ENCODE measurements around the gene TRIAP1. TPM values are rescaled to one million over a fixed set of nuclear protein-coding genes. Genes with fewer than 3 reads are reported as not detected.

TRIAP1 gene
- total RNA-seq, 5 donors from 2014 or later (not counting 1 experiment from before 2014, with no cell fraction given): 15.9 to 24.0 (median 21.5) TPM

Other genes with a start within 250 kb of the TRIAP1 start
- 1,000 to 10,000 TPM; 1,782 to 2,711 (median 2,416) TPM for gene RPLP0, start 245.3 kb downstream of the TRIAP1 start, total RNA-seq
- gene PXN, start 180.7 kb downstream of the TRIAP1 start, total RNA-seq: 100 to 1,000 TPM; 128 to 202 (median 137) TPM
- gene RNU4-2, start 154.5 kb downstream of the TRIAP1 start, total RNA-seq: over 10,000 TPM; 10,465 to 16,097 (median 12,527) TPM
- gene RNU4-1, start 153.1 kb downstream of the TRIAP1 start, total RNA-seq: 1,000 to 10,000 TPM; 1,482 to 2,823 (median 1,909) TPM
- gene SIRT4, start 144.1 kb downstream of the TRIAP1 start, total RNA-seq: 1 to 10 TPM in 4 of 5 donors, under 1 TPM in 1; 0.73 to 5.7 (median 4.1) TPM
- gene PLA2G1B, start 118.6 kb downstream of the TRIAP1 start, total RNA-seq: 1 to 10 TPM in 3 of 5 donors, not detected in 2; 1.6 to 2.9 (median 1.8) TPM
- gene MSI1, start 77.2 kb downstream of the TRIAP1 start, total RNA-seq: under 1 TPM in 1 of 5 donors, not detected in 4; 0.15 TPM
- gene COX6A1, start 8.3 kb downstream of the TRIAP1 start, total RNA-seq: 100 to 1,000 TPM; 128 to 171 (median 163) TPM
- 10 to 100 TPM; 15.9 to 47.2 (median 30.3) TPM for gene GATC, start 60 bp upstream of the TRIAP1 start, total RNA-seq
- gene SRSF9, start 23.4 kb upstream of the TRIAP1 start, total RNA-seq: 100 to 1,000 TPM; 134 to 149 (median 135) TPM
- 10 to 100 TPM; 47.2 to 90.1 (median 75.5) TPM for gene DYNLL1, start 49.7 kb upstream of the TRIAP1 start, total RNA-seq
- 10 to 100 TPM; 11.3 to 23.4 (median 21.5) TPM for gene COQ5, start 82.8 kb upstream of the TRIAP1 start, total RNA-seq
- 100 to 1,000 TPM; 204 to 348 (median 222) TPM for gene RNF10, start 88.0 kb upstream of the TRIAP1 start, total RNA-seq
- 10 to 100 TPM; 40.6 to 69.0 (median 63.1) TPM for gene POP5, start 135.0 kb upstream of the TRIAP1 start, total RNA-seq
- not detected for gene CABP1, start 194.2 kb upstream of the TRIAP1 start, total RNA-seq
- gene MLEC, start 240.8 kb upstream of the TRIAP1 start, total RNA-seq: 10 to 100 TPM; 26.3 to 61.3 (median 55.3) TPM

Measured in T-cell (primary cell).